ENCODE data around the gene C4A. TPM values are rescaled to one million over a fixed set of nuclear protein-coding genes. Genes with fewer than 3 reads are reported as not detected.

Gene C4A
- total and polyA plus RNA-seq, 2 of the 13 experiments (the other 11 are each of a cell fraction or from before 2014, with no cell fraction given): 165 to 478 TPM

DNA sequence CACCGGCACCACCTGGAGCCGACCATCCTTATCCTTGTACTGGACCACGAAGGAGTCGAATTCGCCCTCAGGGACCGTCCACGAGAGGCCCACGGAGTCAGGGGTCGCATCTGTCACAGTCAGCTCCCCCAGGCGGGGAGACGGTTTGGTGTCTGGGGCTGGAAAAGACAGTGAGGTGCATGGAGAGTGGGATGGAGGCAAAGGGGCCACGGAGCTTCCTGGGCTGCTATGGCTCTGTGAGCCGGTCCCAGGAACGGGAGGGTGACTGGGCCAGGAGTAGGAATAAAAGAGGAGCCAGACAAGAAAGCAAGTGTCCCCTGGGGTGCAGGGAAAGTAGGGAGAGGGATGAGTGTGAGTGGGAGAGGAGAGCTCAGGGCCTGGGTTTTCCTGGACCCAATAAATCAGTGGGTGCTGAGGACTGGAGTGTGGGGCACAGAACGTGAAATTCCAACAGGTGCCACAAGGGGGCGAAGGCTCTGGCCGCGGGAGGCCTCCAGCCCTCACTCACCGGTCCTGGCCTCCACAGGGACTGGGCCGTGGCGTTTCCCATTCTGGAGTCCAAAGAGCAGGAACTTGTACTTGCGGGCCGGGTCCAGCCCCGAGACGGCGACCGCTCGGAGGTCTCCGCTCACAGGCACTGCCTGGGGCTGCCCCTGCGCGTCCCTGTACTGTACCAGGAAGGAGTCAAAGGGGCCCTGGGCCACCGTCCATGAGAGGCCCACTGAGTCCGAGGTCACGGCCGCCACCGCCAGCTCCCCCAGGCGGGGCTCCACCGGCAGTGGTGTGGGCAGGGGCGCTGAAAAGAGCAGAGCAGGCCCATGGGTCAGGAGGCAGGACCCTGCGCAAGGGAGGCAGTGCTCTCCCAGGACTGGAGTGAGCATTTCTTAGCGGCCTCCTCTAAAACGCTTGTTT lies 66.3 kb downstream of the C4A start (continued):
- TF ChIP-seq PRMT3 (CRISPR knock-in tag; IDR thresholded peaks at IDR 0.05; ENCODE audit: borderline replicate concordance, low read depth) (no peak), GFI1 (CRISPR knock-in tag; IDR thresholded peaks at IDR 0.05; ENCODE audit: borderline replicate concordance) (no peak), SMC3 (IDR thresholded peaks at IDR 0.05; ENCODE audit: low read length) (peak; percentile 58), ZNF713 (CRISPR knock-in tag; IDR thresholded peaks at IDR 0.05) (0 out of 2 replicates have a peak, but pooled peaks have one; percentile 20), TCF7 (IDR thresholded peaks at IDR 0.05; ENCODE audit: low read depth) (no peak), NFE2L2 (IDR thresholded peaks at IDR 0.05; ENCODE audit: low read length) (no peak), SAFB2 (CRISPR knock-in tag; IDR thresholded peaks at IDR 0.05; ENCODE audit: borderline replicate concordance, low read depth) (peak; percentile 53; the same call in 1 of the 2 replicates), PPARG (CRISPR knock-in tag; conservative IDR thresholded peaks at IDR 0.05) (peak; percentile 66), ZNF337 (CRISPR knock-in tag; IDR thresholded peaks at IDR 0.05; ENCODE audit: borderline replicate concordance, low read depth) (peak; percentile 93; the same call in 1 of the 2 replicates), TOPORS (CRISPR knock-in tag; IDR thresholded peaks at IDR 0.05) (peak; percentile 47; the same call in 1 of the 2 replicates), ZSCAN9 (CRISPR knock-in tag; IDR thresholded peaks at IDR 0.05; ENCODE audit: borderline replicate concordance) (peak; percentile 87; the same call in 1 of the 2 replicates), ZNF777 (CRISPR knock-in tag; IDR thresholded peaks at IDR 0.05) (peak; percentile 90), HIVEP1 (CRISPR knock-in tag; IDR thresholded peaks at IDR 0.05) (no peak; the same call in 1 of the 2 replicates), SRSF9 (IDR thresholded peaks at IDR 0.05; ENCODE audit: borderline replicate concordance, insufficient read depth, low read depth, low read length, poor library complexity, severe bottlenecking) (no peak)
- TF ChIP-seq, protein P1, sequence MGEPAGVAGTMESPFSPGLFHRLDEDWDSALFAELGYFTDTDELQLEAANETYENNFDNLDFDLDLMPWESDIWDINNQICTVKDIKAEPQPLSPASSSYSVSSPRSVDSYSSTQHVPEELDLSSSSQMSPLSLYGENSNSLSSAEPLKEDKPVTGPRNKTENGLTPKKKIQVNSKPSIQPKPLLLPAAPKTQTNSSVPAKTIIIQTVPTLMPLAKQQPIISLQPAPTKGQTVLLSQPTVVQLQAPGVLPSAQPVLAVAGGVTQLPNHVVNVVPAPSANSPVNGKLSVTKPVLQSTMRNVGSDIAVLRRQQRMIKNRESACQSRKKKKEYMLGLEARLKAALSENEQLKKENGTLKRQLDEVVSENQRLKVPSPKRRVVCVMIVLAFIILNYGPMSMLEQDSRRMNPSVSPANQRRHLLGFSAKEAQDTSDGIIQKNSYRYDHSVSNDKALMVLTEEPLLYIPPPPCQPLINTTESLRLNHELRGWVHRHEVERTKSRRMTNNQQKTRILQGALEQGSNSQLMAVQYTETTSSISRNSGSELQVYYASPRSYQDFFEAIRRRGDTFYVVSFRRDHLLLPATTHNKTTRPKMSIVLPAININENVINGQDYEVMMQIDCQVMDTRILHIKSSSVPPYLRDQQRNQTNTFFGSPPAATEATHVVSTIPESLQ (CRISPR knock-in tag; conservative IDR thresholded peaks at IDR 0.05): no peak; the same call in 1 of the 2 replicates
- TF ChIP-seq, protein P2, sequence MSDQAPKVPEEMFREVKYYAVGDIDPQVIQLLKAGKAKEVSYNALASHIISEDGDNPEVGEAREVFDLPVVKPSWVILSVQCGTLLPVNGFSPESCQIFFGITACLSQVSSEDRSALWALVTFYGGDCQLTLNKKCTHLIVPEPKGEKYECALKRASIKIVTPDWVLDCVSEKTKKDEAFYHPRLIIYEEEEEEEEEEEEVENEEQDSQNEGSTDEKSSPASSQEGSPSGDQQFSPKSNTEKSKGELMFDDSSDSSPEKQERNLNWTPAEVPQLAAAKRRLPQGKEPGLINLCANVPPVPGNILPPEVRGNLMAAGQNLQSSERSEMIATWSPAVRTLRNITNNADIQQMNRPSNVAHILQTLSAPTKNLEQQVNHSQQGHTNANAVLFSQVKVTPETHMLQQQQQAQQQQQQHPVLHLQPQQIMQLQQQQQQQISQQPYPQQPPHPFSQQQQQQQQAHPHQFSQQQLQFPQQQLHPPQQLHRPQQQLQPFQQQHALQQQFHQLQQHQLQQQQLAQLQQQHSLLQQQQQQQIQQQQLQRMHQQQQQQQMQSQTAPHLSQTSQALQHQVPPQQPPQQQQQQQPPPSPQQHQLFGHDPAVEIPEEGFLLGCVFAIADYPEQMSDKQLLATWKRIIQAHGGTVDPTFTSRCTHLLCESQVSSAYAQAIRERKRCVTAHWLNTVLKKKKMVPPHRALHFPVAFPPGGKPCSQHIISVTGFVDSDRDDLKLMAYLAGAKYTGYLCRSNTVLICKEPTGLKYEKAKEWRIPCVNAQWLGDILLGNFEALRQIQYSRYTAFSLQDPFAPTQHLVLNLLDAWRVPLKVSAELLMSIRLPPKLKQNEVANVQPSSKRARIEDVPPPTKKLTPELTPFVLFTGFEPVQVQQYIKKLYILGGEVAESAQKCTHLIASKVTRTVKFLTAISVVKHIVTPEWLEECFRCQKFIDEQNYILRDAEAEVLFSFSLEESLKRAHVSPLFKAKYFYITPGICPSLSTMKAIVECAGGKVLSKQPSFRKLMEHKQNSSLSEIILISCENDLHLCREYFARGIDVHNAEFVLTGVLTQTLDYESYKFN (CRISPR knock-in tag; conservative IDR thresholded peaks at IDR 0.05): peak; percentile 83
- TF ChIP-seq, protein P3, sequence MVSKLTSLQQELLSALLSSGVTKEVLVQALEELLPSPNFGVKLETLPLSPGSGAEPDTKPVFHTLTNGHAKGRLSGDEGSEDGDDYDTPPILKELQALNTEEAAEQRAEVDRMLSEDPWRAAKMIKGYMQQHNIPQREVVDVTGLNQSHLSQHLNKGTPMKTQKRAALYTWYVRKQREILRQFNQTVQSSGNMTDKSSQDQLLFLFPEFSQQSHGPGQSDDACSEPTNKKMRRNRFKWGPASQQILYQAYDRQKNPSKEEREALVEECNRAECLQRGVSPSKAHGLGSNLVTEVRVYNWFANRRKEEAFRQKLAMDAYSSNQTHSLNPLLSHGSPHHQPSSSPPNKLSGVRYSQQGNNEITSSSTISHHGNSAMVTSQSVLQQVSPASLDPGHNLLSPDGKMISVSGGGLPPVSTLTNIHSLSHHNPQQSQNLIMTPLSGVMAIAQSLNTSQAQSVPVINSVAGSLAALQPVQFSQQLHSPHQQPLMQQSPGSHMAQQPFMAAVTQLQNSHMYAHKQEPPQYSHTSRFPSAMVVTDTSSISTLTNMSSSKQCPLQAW (CRISPR knock-in tag; IDR thresholded peaks at IDR 0.05): peak; percentile 83; the same call in 1 of the 2 replicates

Measured in HepG2 (cell line).